ENCODE results near the gene RASGRP2.

Gene RASGRP2

DNA sequence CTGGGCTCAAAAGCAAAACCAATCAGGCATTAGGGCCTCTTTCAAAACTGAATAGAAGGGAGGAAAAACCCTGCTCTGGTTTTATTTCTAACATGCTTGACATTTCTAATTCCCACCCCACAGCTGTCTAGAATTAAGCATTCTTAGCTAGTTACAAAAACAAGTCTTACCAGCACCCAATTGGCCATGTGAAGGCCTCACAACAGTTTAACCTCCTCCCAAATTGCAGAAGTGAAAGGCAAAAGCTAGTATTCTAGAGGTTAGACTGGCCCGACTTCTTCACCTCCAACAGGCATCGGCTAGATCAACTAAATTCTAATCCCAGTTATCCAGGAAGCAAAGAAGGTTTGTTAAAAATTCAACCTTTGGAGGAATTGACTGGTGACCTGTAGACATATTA, 27.9 kb upstream of the RASGRP2 start:
- DNase-seq (ENCODE audit: low read depth in 3 of 3, low spot score in 1 of 3), result no peak

- no peak for DNase-seq (ENCODE audit: low read depth in 3 of 3, low spot score in 1 of 3)
Observed at GRCh38 chr11:64770120-64770519, 26.2 kb upstream of the RASGRP2 start.

- no peak for DNase-seq (ENCODE audit: low read depth in 3 of 3, low spot score in 1 of 3)
Observed at GRCh38 chr11:64769283-64769682, 25.3 kb upstream of the RASGRP2 start.

DNA sequence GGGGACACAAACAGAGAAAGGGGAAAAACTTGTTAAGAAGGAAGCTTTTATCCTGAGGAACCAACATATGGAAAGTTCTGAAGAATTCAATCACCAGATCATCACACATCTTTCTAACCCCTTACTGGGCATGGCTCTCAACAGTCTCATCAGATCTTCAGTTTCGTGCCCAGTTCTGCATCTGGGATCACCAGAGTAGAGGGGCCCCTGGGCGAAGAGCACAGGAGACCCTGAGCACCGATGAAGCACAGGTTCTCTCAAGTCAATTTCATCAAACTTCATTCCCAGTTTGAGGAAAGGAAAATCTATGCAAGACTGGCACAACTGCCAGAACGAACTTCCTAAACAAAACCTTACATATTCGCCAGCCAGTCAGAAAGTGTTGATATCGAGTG, 24.4 kb upstream of the RASGRP2 start:
- DNase-seq (ENCODE audit: low read depth in 3 of 3, low spot score in 1 of 3), result no peak

- peak; percentile 56 to 63 (median 56) for DNase-seq (ENCODE audit: low read depth in 3 of 3, low spot score in 1 of 3)
Observed at GRCh38 chr11:64767344-64768299, 23.7 kb upstream of the RASGRP2 start.

DNA sequence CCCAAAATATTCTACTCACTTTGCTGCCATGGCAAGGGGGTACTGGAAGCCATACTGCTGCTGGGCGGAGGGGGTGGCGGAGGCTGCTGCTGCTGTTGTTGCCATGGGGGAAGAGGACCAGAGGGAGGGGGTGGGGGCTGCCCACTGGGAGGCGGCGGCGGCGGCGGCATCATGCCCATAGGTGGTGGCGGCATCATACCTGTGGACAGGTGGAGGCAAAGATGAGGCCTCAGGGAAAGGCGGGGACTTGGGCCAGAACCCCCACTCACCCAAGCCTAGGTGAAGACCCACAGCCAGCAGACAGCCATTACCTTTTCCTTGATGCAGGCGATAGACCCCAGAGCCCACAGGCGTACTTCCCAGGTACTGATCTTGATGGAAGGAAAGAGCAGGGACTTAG, 22.9 kb upstream of the RASGRP2 start:
- DNase-seq (ENCODE audit: low read depth in 3 of 3, low spot score in 1 of 3), result no peak

GRCh38 chr11:64765851-64766665, 22.1 kb upstream of the RASGRP2 start:
- DNase-seq (ENCODE audit: low read depth in 3 of 3, low spot score in 1 of 3), result no peak

DNA sequence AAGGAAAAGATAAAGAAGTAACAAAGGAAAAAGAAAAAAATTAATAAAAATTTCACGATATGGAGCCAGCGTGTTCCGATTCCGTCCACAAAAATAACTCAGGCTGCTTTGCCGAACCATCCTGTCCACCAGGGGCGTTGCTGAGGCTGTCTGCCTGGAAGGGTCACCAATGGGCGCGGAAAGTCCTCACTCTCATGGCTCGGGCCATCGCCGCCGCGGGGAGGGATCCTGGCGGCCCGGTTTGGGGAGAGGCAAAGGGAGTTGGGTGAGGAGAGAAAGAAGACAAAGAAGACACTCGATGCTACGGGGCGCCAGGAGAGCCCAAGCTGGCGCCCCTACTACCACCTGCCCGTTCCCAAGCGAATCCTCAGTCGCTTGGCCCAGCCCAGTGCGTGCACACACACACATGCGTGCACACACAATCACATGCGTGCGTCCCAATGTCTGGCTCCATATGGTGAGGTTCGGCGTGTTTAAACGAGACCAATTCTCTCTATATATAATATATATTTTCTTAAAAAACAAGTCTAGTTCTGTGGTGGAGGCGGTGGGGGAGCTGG, 21.4 kb upstream of the RASGRP2 start:
- no peak for DNase-seq (ENCODE audit: low read depth in 3 of 3, low spot score in 1 of 3)

DNA sequence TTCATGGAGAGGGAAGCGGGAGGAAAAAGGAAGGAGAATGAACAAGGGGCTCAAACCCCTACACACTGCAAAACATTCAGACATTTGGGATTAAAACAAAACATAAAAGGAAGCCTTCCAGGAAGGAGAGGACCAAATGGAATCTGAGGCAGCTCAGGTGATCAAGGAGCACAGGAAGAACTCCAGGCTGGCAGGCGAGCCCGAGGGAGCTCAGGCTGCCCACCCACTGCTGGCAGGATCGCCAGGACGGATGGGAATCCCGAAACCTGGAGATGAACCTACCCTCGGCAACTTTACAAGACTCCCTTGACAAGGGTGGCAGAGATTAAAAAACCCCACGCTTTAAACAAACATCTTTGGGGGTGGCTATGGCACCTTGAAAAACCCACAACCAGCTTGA, 20.8 kb upstream of the RASGRP2 start:
- no peak for DNase-seq (ENCODE audit: low read depth in 3 of 3, low spot score in 1 of 3)

GRCh38 chr11:64764040-64764611, 20.2 kb upstream of the RASGRP2 start:
- DNase-seq (ENCODE audit: low read depth in 3 of 3, low spot score in 1 of 3), result no peak

- no peak for DNase-seq (ENCODE audit: low read depth in 3 of 3, low spot score in 1 of 3)
Observed at GRCh38 chr11:64763526-64764039, 19.6 kb upstream of the RASGRP2 start.

GRCh38 chr11:64762674-64763525, 19.0 kb upstream of the RASGRP2 start:
- no peak for DNase-seq (ENCODE audit: low read depth in 3 of 3, low spot score in 1 of 3)

DNA sequence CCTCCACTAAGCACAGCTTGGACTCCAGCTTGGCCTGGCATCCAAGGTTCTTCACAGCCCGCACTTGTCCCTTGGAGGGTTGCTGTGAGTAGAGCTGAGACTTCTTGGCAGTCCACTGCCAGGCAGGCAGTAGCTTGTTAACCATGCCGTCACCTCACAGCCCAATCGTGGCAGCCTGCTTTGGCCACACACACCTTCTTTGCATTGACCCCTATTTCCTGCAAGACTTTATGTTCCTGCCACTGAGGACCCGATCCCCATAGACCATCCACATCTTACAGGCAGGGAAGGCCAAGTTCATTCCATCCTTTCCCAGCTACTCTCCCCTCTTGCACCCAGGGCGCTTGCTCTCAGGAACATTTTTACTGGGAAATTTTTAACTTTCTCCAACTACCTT, 18.3 kb upstream of the RASGRP2 start:
- DNase-seq (ENCODE audit: low read depth in 3 of 3, low spot score in 1 of 3), result no peak

DNA sequence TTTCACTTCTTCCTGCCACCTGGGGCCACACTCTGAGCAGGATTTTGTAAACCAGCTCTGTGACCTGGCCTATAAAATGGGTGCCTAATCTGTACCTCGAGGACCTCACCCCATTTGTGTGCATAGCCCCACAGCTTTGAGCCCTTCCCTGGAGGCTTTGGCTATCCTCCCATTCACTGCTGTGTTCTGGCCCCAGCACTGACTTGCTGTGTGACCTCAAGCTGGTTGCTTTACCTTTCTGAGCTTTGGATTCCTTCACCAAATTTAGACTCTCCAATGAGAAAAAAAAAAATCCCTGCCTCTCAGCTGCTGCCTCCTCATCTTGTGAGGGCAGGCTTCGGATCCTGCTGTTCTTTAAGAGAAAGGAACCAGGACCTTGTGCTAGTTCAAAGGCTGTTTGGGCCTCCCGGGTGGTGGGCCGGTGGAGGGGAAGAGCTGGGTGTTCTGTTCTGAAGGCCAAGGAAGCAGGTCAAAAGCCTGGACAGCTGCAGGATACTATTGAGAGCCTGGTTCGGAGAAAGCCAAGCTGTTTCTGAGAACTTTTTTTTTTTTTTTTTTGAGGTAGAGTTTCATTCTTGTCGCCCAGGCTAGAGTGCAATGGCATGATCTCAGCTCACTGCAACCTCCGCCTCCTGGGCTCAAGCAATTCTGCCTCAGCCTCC, 16.9 kb upstream of the RASGRP2 start:
- DNase-seq (ENCODE audit: low read depth in 3 of 3, low spot score in 1 of 3), result no peak

DNA sequence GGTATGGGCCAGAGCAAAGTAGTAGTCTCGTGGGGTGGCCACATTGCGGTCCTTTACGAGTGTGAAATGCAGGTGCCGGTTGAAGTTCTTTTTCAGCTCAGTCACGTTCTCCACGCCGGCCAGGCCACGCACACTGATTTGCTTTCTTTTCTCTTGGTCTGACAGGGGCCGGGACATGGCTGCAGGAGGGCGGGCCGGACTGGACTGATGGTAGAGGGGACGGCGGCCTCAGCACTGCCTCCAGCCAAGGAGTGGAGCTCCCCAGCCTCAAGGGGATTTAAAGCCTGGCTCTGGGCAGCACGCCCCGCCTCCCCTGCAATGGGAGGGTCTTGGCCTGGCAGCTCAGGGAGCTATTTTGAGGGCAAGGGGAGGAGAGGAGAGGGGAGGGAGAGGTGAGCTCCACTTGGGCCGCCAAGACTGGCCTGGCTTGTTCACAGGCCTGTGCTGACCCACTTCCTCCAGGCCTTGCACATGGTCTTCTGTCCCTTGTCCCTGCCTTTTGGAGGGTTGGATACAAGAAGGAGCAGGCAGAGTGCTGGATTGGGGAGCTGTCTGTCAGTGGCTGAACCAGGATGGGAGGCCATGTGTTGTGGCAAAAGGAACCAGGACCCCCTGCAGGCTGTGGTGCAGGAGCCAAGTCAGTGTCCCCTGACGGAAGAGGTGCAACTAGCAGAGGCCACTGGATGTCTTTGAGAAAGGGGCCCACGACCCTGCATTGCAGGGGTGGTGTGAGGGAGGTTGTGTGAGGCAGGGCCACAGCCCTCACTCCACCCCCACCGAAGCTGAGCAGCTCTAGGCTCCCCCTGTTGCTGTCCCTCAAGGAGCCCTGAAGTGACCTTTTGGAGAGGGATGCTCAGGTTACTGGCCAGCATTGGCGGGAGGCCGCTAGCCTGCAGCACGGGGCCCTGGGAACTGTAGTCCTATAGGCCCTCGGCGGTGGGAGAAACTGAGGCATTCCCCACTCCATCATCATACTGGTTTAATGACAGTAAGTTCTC, 16.1 kb upstream of the RASGRP2 start, which contains the start of gene PYGM:
TSS of gene PYGM (minus strand) at position 253 of the 998 bp plus-strand sequence. CDS start at position 177, 76 bp downstream.
- DNase-seq (ENCODE audit: low read depth in 3 of 3, low spot score in 1 of 3), result no peak

DNA sequence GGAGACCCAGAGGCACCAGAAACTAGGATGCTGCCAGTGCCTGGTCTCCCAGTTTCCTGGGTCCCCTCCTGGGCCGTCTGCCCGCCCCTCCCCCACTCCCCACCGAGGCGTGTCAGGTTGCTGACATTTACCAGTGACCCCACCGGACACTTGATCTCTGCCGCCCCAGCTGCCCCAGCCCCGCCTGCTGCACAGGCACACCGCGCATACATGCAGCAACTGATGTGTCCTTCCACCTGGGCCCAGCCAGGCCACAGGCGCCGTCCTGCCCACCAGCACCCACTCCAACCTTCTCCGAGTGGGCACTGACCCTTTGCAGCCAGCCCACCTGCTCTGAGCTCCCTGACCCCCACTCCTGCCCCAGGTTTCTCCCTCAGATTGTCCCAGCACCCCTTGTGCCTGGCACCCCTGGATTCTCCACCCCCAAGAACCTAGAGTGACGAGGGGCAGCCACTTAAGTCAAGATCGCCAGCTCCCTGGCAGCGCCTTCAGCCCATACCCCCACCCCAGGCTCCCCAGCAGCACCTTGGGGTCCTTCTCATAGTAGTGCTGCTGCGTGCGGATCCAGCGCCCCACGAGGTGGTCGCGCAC, 15.3 kb upstream of the RASGRP2 start:
- no peak for DNase-seq (ENCODE audit: low read depth in 3 of 3, low spot score in 1 of 3)

GRCh38 chr11:64758330-64759079, 14.6 kb upstream of the RASGRP2 start:
- DNase-seq (ENCODE audit: low read depth in 3 of 3, low spot score in 1 of 3), result no peak

Measured in stimulated activated CD4-positive, alpha-beta T cell treated with anti-CD3 and anti-CD28 coated beads, TNF-alpha, amount 100 ng/mL, for 1 hour (primary cell).